Neural progenitor cell (in vitro differentiated cells): Measurements from ENCODE around the gene TGIF2. TPM values are rescaled to one million over a fixed set of nuclear protein-coding genes. Genes with fewer than 3 reads are reported as not detected.
A peak's percentile ranks its signal among the peaks of the same experiment; 100 is the strongest.

ENCODE experiments used
- DNase-seq: peaks from one replicate; pipeline ENCODE4 v3.0.0-alpha.2; 2016; ENCODE audit warnings: low spot score
- H2AFZ ChIP-seq: fragments of 200-600 bp; sonication (generic); replicated peaks from 2 replicates; pipeline ENCODE4 v1.6.1; 2016; ENCODE audit warnings: antibody characterized with exemption
- H3F3A ChIP-seq: fragments of 200-600 bp; sonication (generic); 2 replicates; pipeline ENCODE4 v1.6.1; 2016; ENCODE audit warnings: antibody characterized with exemption, low read depth
- H3K27ac ChIP-seq: fragments of 200-600 bp; sonication (generic); 2 replicates; pipeline ENCODE4 v1.5.1; 2016; ENCODE audit warnings: mild to moderate bottlenecking
- H3K27me3 ChIP-seq: fragments of 200-600 bp; sonication (generic); 2 replicates; pipeline ENCODE4 v1.6.1; 2016; ENCODE audit warnings: mild to moderate bottlenecking, moderate library complexity
- H3K36me3 ChIP-seq: fragments of 200-600 bp; sonication (generic); 2 replicates; pipeline ENCODE4 v1.5.1; 2016
- H3K4me1 ChIP-seq: fragments of 200-600 bp; sonication (generic); 2 replicates; pipeline ENCODE4 v1.6.1; 2016; ENCODE audit warnings: mixed run types
- H3K4me2 ChIP-seq: fragments of 200-600 bp; sonication (generic); 2 replicates; pipeline ENCODE4 v1.6.1; 2016
- H3K4me3 ChIP-seq: fragments of 200-600 bp; sonication (generic); 2 replicates; pipeline ENCODE4 v1.5.1; 2016
- H3K79me2 ChIP-seq: fragments of 200-600 bp; sonication (generic); 2 replicates; pipeline ENCODE4 v1.6.1; 2016; ENCODE audit warnings: low read depth
- H3K9ac ChIP-seq: fragments of 200-600 bp; sonication (generic); 2 replicates; pipeline ENCODE4 v1.6.1; 2016
- H3K9me3 ChIP-seq: fragments of 200-600 bp; sonication (generic); 2 replicates; pipeline ENCODE4 v1.5.1; 2016; ENCODE audit warnings: low read depth
- H4K20me1 ChIP-seq: fragments of 200-600 bp; sonication (generic); 2 replicates; pipeline ENCODE4 v1.6.1; 2016; ENCODE audit warnings: low read depth
- H3K27ac Mint-ChIP-seq: 3 replicates; pipeline ENCODE4 v1.8.0; 2021; ENCODE audit warnings: mixed read lengths
- H3K27me3 Mint-ChIP-seq: 2 replicates; pipeline ENCODE4 v1.8.0; 2022; ENCODE audit warnings: low read depth, mild to moderate bottlenecking, inconsistent platforms, moderate library complexity, mixed read lengths; ENCODE audit not compliant: insufficient read depth
- H3K36me3 Mint-ChIP-seq: 3 replicates; pipeline ENCODE4 v1.8.0; 2021; ENCODE audit warnings: mixed read lengths
- H3K4me1 Mint-ChIP-seq: 3 replicates; pipeline ENCODE4 v1.8.0; 2021; ENCODE audit warnings: mixed read lengths
- H3K4me3 Mint-ChIP-seq: 3 replicates; pipeline ENCODE4 v1.8.0; 2021; ENCODE audit warnings: mild to moderate bottlenecking, moderate library complexity, mixed read lengths
- H3K9me3 Mint-ChIP-seq: 3 replicates; pipeline ENCODE4 v1.8.0; 2020; ENCODE audit warnings: mixed read lengths
- CTCF ChIP-seq: fragments of 200-600 bp; sonication (generic); IDR thresholded peaks from 2 replicates; pipeline ENCODE4 v1.5.1; 2017; ENCODE audit warnings: antibody characterized with exemption, mild to moderate bottlenecking
- EZH2 ChIP-seq: fragments of 200-600 bp; sonication (generic); IDR thresholded peaks from 2 replicates; pipeline ENCODE4 v1.6.1; 2017; ENCODE audit warnings: antibody characterized with exemption, mild to moderate bottlenecking, moderate library complexity
- EZH2phosphoT487 ChIP-seq: fragments of 200-600 bp; sonication (generic); IDR thresholded peaks from 2 replicates; pipeline ENCODE4 v1.6.1; 2017; ENCODE audit warnings: antibody characterized with exemption
- total RNA-seq: library from RNA; depleted of rRNA; stranded (reverse); fragments of >200 nt; gene quantifications from 2 replicates; pipeline ENCODE4 v1.2.3, GENCODE V29; 2015; ENCODE audit warnings: low replicate concordance

TGIF2 gene
- total RNA-seq, 1 donor from 2014 or later = 67.1 TPM

GRCh38 chr20:36578356-36579041 lies 5.1 kb downstream of the TGIF2 start:
- Histone ChIP-seq H3K27ac (no peak overlapping the region), H3K79me2 (peaks cover 68% of the 10 kb centered on the region), H3F3A (peaks cover 28% of the 10 kb centered on the region), H3K4me1 (peaks cover 7% of the 10 kb centered on the region), H3K9ac (no peak overlapping the region), H4K20me1 (peaks cover 48% of the 10 kb centered on the region), H3K9me3 (no peaks in the 10 kb centered on the region), H3K36me3 (no peaks in the 10 kb centered on the region), H2AFZ (no peak overlapping the region), H3K4me2 (no peak overlapping the region), H3K27me3 (no peaks in the 10 kb centered on the region), H3K4me3 (no peak overlapping the region)
- H3K4me1 Mint-ChIP-seq = peaks cover 13% of the 10 kb centered on the region
- H3K27me3 Mint-ChIP-seq = peaks cover 9% of the 10 kb centered on the region
- TF ChIP-seq EZH2phosphoT487 (no peak), EZH2 (no peak), CTCF (no peak)
- no peak for DNase-seq
- H3K9me3 Mint-ChIP-seq = no peaks in the 10 kb centered on the region
- H3K4me3 Mint-ChIP-seq = no peak overlapping the region
- no peak overlapping the region for H3K27ac Mint-ChIP-seq
- H3K36me3 Mint-ChIP-seq = peaks cover 21% of the 10 kb centered on the region

DNA sequence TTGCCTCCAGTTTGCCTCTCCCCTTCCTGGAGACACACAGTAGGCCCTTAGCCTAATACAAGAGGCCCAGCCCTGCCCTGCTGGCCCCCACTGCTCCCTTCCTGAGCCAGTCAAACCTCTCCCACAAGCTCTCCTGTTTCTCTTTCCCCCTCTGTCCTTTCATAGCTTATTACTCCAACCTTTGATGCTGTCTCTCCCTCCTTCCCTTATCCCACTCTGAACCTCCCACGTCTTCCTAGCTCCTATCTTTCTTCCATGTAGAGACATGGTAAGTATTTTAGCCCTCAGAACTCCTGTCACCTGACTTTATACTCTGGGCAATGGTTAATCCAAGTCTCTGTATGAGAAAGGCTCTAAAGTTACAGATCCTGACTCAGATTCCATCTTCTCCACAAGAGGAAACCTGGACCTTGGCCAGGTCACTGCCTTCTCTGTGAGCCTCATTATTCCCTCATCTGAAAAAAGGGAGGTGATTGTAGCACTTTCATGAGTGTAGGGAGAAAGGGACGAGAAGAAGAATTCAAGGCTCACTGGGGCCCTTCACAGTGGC lies 6.7 kb downstream of the TGIF2 start:
- H3K9ac ChIP-seq = no peak overlapping the region
- TF ChIP-seq EZH2phosphoT487 (no peak), CTCF (no peak), EZH2 (no peak)
- Mint-ChIP-seq H3K9me3 (no peaks in the 10 kb centered on the region), H3K36me3 (peaks cover 25% of the 10 kb centered on the region), H3K27me3 (peaks cover 5% of the 10 kb centered on the region), H3K4me1 (peaks cover 8% of the 10 kb centered on the region), H3K27ac (peak overlapping the region; percentile 74), H3K4me3 (no peak overlapping the region)
- no peak overlapping the region for H3K4me2 ChIP-seq
- no peaks in the 10 kb centered on the region for H3K27me3 ChIP-seq
- H3K9me3 ChIP-seq = no peaks in the 10 kb centered on the region
- peak overlapping the region; percentile 76 for H3K27ac ChIP-seq
- no peak overlapping the region for H3K4me3 ChIP-seq
- peaks cover 39% of the 10 kb centered on the region for H3F3A ChIP-seq
- peaks cover 52% of the 10 kb centered on the region for H4K20me1 ChIP-seq
- no peaks in the 10 kb centered on the region for H3K36me3 ChIP-seq
- no peak for DNase-seq
- peaks cover 7% of the 10 kb centered on the region for H3K4me1 ChIP-seq
- no peak overlapping the region for H2AFZ ChIP-seq
- peaks cover 54% of the 10 kb centered on the region for H3K79me2 ChIP-seq

DNA sequence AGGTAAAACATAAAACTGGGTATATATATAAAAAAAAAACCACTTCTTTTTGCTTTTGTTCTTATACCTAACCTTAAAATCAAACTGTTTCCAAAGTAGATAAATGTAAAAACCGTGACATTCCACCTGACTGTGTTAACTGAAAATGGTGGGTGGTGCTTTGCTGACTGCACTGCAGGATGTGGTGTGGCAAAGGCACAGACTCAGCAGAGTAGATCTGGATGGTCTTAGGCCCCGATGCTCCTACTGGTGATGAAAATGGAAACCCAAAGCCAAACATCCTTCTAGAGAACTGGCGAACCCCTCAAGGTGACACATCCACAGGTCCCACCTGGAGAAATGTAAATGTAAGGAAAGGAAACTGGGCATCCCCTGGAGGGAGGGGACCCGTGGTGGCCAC lies 8.9 kb downstream of the TGIF2 start:
- Histone ChIP-seq H3K4me1 (peaks cover 3% of the 10 kb centered on the region), H3K9me3 (no peaks in the 10 kb centered on the region), H3K79me2 (peaks cover 31% of the 10 kb centered on the region), H3K4me3 (no peak overlapping the region), H4K20me1 (peaks cover 36% of the 10 kb centered on the region), H3K9ac (no peak overlapping the region), H3F3A (peaks cover 44% of the 10 kb centered on the region), H2AFZ (no peak overlapping the region), H3K27me3 (no peaks in the 10 kb centered on the region), H3K36me3 (no peaks in the 10 kb centered on the region), H3K27ac (no peak overlapping the region), H3K4me2 (no peak overlapping the region)
- DNase-seq = no peak
- Mint-ChIP-seq H3K27me3 (no peaks in the 10 kb centered on the region), H3K27ac (no peak overlapping the region), H3K36me3 (peaks cover 35% of the 10 kb centered on the region), H3K9me3 (no peaks in the 10 kb centered on the region), H3K4me3 (no peak overlapping the region), H3K4me1 (no peaks in the 10 kb centered on the region)
- TF ChIP-seq EZH2phosphoT487 (no peak), CTCF (no peak), EZH2 (no peak)
